SW 1271 (cell line): ENCODE results near the gene NRXN3.
A peak's percentile ranks its signal among the peaks of the same experiment; 100 is the strongest.

Experiments used
- DNase-seq, 2 experiments: peaks; one replicate each; lab custom pipeline; 2025; lab: John Stamatoyannopoulos, UW

Gene NRXN3

DNA sequence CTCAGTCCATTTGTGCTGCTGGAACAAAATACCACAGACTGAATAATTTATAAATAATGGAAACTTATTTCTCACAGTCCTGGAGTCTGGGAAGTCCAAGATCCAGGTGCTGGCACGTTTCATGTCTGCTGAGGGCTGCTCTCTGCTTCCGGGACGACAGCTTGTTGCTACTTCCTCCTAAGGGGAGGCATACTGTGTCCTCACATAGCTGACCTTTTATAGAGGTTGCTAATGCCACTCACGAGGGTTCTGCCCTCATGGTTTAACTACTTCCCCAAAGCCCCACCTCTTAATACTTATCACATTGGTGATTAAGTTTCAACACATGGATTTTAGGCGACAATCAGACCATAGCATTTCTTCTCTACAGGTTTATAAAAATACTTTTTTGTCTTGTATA lies 411.1 kb downstream of the NRXN3 start:
- DNase-seq, result no peak

- DNase-seq, result no peak
These were observed 416.5 kb downstream of the NRXN3 start for GRCh38 chr14:78586681-78587080.

DNA sequence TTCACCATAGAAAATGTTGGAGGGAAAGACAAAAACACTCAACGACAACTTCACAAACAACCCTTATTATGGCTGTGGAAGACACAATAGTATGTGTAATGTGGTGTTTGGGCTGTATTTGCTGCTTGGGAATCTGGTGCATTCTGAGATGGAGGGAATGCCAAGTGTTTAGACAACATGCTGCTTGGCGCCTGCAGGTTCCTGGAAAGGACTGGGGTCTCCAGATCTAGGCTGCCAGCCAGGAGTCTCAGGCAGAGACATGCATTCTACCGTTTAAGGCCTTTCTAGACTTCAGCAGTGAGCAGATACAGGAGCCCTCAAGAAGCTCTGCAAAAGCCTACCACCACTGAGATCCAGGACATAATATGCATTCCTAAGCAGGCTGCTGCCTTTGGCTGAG lies 418.7 kb downstream of the NRXN3 start:
- DNase-seq, result no peak

GRCh38 chr14:78592616-78593219 lies 422.5 kb downstream of the NRXN3 start:
- no peak for DNase-seq

- DNase-seq, result no peak
These were observed 423.8 kb downstream of the NRXN3 start for GRCh38 chr14:78593949-78594348.

DNA sequence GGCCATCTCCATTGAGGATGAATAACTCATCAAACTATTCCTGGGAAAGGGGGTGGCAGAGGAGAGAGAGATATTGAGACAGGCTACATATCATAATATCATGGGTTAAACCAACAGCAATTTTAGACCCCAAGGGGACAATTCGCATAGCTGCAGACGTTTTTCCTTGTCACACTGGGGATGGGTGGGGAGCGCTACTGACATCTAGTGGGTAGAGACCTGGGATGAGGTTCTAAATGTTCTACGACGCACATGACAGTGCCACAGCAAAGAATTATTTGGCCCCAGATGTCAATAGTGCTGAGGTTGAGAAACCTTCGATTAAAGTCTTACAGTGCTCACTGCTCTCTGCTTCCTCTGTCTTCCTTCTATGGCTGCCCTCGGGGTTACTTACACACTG lies 425.6 kb downstream of the NRXN3 start:
- no peak for DNase-seq

DNA sequence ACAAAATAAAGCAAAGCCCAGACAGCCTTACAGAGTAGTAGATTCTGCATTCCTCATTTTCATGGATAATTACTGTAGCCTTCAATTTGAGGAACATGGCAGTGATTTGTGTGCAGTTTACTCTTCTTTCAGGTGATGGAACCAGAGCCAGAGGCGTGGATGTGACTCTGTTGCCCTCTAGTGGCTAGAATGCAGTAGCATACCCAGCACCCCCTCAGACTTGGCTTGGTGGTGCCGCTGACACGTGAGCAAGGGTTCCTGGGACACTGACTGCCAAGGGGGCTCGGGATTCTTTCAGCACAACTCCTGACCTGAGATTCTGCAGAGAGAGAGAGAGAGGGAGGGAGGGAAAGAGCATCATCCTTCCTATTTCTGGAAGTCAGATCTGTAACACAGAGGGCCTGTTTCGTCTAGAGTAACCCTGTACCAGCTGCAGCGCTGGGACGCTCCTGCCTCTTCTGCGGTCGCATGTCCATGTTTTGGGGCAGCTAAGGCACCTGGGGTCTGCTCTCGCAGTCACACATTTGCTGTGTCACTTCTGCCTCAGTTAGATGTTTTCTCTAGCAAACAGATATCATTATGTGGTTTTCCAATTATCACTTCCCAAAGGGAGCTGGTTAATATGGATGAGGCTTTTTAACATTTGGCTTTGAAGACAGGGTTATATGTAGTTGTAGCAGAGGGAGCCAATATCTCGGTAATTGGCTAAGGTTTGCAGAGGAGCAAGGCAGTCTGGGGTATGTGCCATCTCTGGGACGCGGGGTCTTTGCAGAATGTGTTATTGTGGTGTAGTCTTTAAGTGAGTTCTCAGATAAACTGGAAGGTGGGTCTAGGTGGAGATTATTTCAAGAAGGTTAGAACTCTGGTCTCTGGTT lies 428.1 kb downstream of the NRXN3 start:
- peak in 1 of 2 experiments; percentile 51 for DNase-seq

- DNase-seq, result no peak
These were observed 435.0 kb downstream of the NRXN3 start for GRCh38 chr14:78605025-78605762.

DNA sequence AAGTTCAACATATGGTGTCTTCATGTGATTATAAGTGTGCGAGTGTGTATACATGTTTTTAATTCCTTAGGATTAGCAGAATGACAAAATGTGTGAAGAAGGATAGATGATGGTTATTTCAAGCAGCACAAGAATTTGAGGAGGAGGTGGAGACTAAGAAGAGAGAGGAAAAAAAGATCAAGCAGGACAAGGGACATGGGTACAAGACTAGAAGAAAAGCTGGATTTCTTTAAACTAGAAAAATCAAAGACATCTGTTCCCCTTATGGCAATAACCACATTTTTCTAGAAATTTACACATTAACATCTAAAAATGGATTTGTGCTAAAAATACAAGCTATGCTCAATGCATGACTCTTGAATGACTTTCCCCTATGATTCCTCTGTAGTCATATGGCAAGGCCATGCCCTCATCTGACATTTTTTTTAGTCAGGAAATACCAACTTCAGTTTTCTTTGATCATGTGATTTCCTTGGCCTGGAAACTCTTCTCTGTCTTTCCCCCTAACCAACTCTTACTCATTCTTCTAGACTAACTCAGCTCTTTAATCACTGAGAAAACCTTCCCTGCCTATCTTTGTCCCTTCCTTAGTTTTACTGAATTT lies 435.8 kb downstream of the NRXN3 start:
- peak in 1 of 2 experiments; percentile 41 for DNase-seq

GRCh38 chr14:78608998-78609787 lies 439.0 kb downstream of the NRXN3 start:
- DNase-seq, result no peak

GRCh38 chr14:78610994-78611393 lies 440.8 kb downstream of the NRXN3 start:
- no peak for DNase-seq

DNA sequence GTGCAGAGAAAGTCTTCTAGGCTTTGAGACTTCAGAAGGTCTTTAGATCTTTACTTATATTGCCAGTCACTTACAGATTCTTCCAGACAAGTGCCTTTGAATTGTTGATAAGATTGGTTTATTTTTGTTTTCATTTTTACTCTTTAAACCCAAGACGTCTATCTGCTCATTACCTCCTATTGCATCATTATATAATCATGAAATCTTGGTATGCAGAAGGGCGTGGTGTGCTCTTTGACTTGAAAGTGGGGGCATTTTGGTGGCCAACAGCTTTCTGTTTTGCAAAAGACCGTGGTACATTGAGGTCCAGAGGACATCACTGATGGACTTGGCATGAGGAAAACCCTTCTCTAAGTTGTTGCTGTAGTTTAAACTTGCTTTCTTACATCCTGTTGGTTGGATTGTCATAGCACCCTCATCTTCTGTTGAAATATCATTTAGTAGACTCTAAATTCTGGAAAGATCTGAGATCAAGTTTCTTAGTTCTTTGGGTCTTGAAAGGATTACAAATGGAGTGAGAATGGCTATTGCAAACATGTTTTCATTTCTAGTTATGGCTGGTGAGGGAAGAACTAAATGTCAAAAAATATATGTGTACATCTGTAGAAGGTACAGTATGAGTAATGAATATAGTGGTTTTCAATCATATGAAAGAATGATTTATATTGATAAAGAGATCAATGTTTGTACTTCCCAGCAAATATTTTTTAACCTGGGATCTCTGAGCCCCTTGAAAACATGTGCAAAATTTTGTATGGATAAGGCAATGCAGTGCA lies 441.8 kb downstream of the NRXN3 start:
- DNase-seq, result no peak

- DNase-seq, result no peak
These were observed 442.5 kb downstream of the NRXN3 start for GRCh38 chr14:78612666-78613065.

DNA sequence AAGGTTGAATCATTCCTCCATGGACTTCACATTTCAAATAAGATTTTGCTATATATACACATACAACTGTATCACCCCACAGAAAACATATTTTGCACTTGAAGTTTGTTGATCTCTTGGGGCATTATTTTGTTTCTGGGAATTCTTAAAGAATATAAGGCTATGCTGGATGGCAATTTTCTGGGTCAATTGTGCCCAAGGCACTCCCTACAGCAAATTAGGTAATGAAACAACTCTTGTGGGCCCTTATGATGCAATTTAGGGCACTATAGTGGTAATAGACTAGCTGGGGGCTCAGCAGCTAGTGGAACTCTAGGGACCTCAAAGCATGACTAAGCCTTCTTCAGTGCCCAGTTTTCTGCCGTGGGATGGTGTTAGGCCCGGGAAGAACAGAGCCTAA lies 444.4 kb downstream of the NRXN3 start:
- DNase-seq, result no peak

DNA sequence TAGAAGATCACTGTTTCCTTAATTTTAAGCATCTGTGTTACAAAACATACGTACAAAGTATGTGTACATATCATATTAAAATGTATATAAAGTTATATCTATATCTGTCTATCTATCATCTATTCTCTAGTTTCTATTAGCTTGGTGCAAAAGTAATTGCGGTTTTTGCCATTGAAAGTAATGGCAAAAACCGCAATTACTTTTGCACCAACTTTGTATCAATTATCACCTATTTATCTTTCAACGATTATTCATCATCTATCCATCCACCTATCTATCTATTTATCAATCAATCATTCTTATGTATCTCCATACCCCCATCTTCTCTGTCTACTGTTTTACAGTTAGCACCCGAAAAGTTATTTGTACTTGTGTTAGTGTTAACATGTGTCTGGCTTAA lies 447.6 kb downstream of the NRXN3 start:
- no peak for DNase-seq

DNA sequence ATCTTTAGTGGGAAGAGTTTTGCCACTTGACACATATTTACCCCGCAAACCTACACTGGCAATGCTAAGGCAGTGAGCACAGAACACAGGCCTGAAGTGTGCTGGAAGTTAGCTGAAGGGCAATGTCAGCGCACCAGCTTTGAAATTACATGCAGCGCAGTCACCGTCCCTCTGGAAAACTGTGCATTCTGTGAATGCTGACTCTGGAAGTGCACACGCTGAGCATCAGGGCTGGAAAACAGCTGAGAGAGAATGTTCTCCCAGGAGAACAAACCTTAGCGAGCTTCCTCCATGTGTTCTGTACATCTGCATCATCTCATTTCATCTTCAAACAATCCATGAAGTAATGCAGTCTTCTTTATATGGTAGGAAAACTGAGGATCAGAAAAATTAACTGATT lies 448.2 kb downstream of the NRXN3 start:
- DNase-seq, result no peak

DNA sequence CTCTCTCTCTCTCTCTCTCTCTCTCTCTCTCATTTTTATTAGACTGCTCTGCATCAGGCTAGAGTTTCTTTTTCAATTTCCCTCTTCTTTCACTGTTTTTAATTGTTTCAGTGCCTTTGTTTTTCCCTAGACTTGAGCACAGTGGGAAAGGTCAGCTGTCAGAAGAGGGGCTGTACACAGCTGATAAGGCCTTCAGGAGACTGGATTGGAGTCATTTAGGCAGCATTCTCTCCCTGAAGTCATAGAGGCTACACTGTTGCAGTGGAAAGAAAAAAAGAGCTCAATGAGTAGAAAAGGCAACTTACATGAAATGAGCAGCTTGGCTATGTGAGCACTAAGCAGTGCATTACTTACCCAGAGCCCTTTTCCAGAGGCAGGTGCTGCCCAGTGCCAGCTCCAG lies 456.9 kb downstream of the NRXN3 start:
- no peak for DNase-seq

GRCh38 chr14:78631551-78631950 lies 461.4 kb downstream of the NRXN3 start:
- no peak for DNase-seq

- DNase-seq, result no peak
These were observed 463.6 kb downstream of the NRXN3 start for GRCh38 chr14:78633752-78634151.

DNA sequence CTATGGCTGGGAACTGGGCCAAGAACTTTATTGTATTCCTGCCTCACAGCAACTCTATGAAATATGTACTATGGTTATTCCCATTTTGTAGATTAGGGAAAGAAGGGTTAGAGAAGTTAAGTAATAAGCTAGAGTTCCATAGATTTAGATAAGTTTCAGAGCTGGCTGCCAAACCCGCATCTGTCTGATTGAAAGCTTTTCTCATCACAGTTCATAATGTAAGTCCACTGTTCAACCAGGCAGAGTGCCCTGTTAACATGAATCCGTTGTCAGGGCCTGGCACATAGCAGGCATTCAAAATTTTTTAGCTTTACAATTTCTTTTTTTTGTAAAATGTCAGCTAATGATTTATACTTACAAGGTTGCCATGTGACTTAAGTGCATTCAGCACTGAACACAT lies 467.3 kb downstream of the NRXN3 start:
- no peak for DNase-seq

DNA sequence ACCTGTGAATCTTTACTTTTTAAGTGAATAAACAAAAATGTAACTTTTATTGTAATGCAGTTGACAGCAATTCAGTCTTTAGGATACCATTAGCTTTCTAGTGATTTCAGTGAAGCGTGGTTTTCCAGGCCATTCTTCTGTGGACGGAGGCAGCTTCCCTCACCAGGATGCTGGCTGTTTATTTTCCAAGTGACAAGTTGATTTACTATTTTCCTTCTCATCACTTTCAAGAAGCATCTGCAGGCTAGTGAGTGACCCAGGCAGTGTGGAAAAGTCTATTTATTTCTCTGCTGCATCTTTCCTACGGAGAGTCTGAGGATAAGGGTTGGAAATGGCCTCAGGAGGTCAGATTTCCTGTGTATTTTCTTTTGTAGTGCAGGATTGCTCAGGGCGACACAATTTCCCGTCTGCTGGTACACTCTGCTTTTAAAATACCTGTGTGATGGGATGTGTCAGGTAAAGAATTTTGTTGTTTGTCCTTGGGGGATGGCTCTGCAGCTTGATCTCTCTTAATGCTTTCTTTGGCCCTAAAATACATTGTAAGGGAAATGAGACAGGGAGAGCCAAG lies 467.8 kb downstream of the NRXN3 start:
- DNase-seq, result no peak
